Liver (tissue), 9 donors: ENCODE measurements around the gene VPS52. TPM values are rescaled to one million over a fixed set of nuclear protein-coding genes. Genes with fewer than 3 reads are reported as not detected.

Experiments
- DNase-seq: peaks from one replicate; pipeline ENCODE4 v3.0.0-alpha.2; 2017; ENCODE audit warnings: low spot score
- H3K27ac ChIP-seq, 2 donors: one replicate each; pipeline ENCODE4 v1.7.0; 2013; ENCODE audit warnings: inconsistent platforms in 2 of 2, low read length in 2 of 2, control low read depth in 1 of 2, low read depth in 1 of 2, mild to moderate bottlenecking in 1 of 2
- H3K27me3 ChIP-seq, 4 donors: one replicate each; pipeline versions ENCODE4 v1.6.1 to v1.7.0; 2013; ENCODE audit warnings: low read length in 3 of 4, inconsistent platforms in 1 of 4, mild to moderate bottlenecking in 1 of 4, moderate library complexity in 1 of 4; ENCODE audit not compliant: control insufficient read depth in 4 of 4, insufficient read depth in 4 of 4
- H3K36me3 ChIP-seq, 4 donors: one replicate each; pipeline versions ENCODE4 v1.6.1 to v1.7.0; 2013; ENCODE audit warnings: low read length in 3 of 4, mild to moderate bottlenecking in 3 of 4, low read depth in 1 of 4, moderate library complexity in 1 of 4; ENCODE audit not compliant: control insufficient read depth in 4 of 4, insufficient read depth in 3 of 4
- H3K4me1 ChIP-seq, 4 donors: one replicate each; pipeline versions ENCODE4 v1.6.1 to v1.7.0; 2013; ENCODE audit warnings: low read length in 3 of 4, mild to moderate bottlenecking in 3 of 4, moderate library complexity in 1 of 4; ENCODE audit not compliant: control insufficient read depth in 4 of 4, insufficient read depth in 4 of 4
- H3K4me3 ChIP-seq, 3 donors: one replicate each; pipeline versions ENCODE4 v1.6.1 to v1.7.0; 2013; ENCODE audit warnings: low read length in 3 of 3, control low read depth in 1 of 3, low read depth in 1 of 3, mild to moderate bottlenecking in 1 of 3
- H3K9ac ChIP-seq, 2 donors: one replicate each; pipeline ENCODE4 v1.7.0; 2013; ENCODE audit warnings: low read length in 2 of 2, mild to moderate bottlenecking in 2 of 2, moderate library complexity in 2 of 2, control low read depth in 1 of 2, low read depth in 1 of 2
- H3K9me3 ChIP-seq, 4 donors: one replicate each; pipeline versions ENCODE4 v1.6.1 to v1.7.0; 2013; ENCODE audit warnings: low read length in 3 of 4; ENCODE audit not compliant: control insufficient read depth in 4 of 4
- ATF3 ChIP-seq: IDR thresholded peaks from 2 replicates; pipeline ENCODE4 v1.6.1; 2016; ENCODE audit warnings: antibody characterized with exemption
- CTCF ChIP-seq: fragments of 150-350 bp; IDR thresholded peaks from 2 replicates; pipeline ENCODE4 v1.5.1; 2017; ENCODE audit warnings: improper control_type of control experiment, low read depth, low read length; ENCODE audit not compliant: missing input control
- EGR1 ChIP-seq, 2 donors: IDR thresholded peaks; 2 replicates each; pipeline ENCODE4 v1.6.1; 2016 to 2018; ENCODE audit warnings: antibody characterized with exemption in 2 of 2, low read depth in 2 of 2
- FOXA1 ChIP-seq: IDR thresholded peaks from 2 replicates; pipeline ENCODE4 v1.6.1; 2016; ENCODE audit warnings: antibody characterized with exemption
- FOXA2 ChIP-seq: IDR thresholded peaks from 2 replicates; pipeline ENCODE4 v1.6.1; 2016; ENCODE audit warnings: antibody characterized with exemption
- GABPA ChIP-seq, 2 donors: IDR thresholded peaks in 1 of 2; conservative IDR thresholded peaks in 1 of 2; 2 replicates each; pipeline ENCODE4 v1.6.1; 2016; ENCODE audit warnings: antibody characterized with exemption in 2 of 2, mild to moderate bottlenecking in 1 of 2, moderate library complexity in 1 of 2
- HNF4A ChIP-seq, 2 donors: conservative IDR thresholded peaks; 2 replicates each; pipeline ENCODE4 v1.6.1; 2016; ENCODE audit warnings: antibody characterized with exemption in 2 of 2, mild to moderate bottlenecking in 2 of 2
- HNF4G ChIP-seq: IDR thresholded peaks from 2 replicates; pipeline ENCODE4 v1.6.1; 2016; ENCODE audit warnings: antibody characterized with exemption
- JUND ChIP-seq, 2 donors: IDR thresholded peaks; 2 replicates each; pipeline ENCODE4 v1.6.1; 2016; ENCODE audit warnings: antibody characterized with exemption in 2 of 2
- MAX ChIP-seq: IDR thresholded peaks from 2 replicates; pipeline ENCODE4 v1.6.1; 2016; ENCODE audit warnings: antibody characterized with exemption
- NR2F2 ChIP-seq: IDR thresholded peaks from 2 replicates; pipeline ENCODE4 v1.6.1; 2016; ENCODE audit warnings: antibody characterized with exemption
- RAD21 ChIP-seq, 2 donors: IDR thresholded peaks; 2 replicates each; pipeline ENCODE4 v1.6.1; 2016; ENCODE audit warnings: antibody characterized with exemption in 2 of 2, mild to moderate bottlenecking in 2 of 2
- REST ChIP-seq: IDR thresholded peaks from 2 replicates; pipeline ENCODE4 v1.6.1; 2016; ENCODE audit warnings: antibody characterized with exemption, mild to moderate bottlenecking
- RXRA ChIP-seq, 2 donors: IDR thresholded peaks; 2 replicates each; pipeline ENCODE4 v1.6.1; 2017 to 2018; ENCODE audit warnings: antibody characterized with exemption in 2 of 2, mild to moderate bottlenecking in 1 of 2
- SP1 ChIP-seq: IDR thresholded peaks from 2 replicates; pipeline ENCODE4 v1.6.1; 2018; ENCODE audit warnings: antibody characterized with exemption, mild to moderate bottlenecking
- TAF1 ChIP-seq: conservative IDR thresholded peaks from 2 replicates; pipeline ENCODE4 v1.6.1; 2016; ENCODE audit warnings: antibody characterized with exemption, mild to moderate bottlenecking
- YY1 ChIP-seq: IDR thresholded peaks from 2 replicates; pipeline ENCODE4 v1.6.1; 2016; ENCODE audit warnings: antibody characterized with exemption, mild to moderate bottlenecking
- ZBTB33 ChIP-seq: IDR thresholded peaks from 2 replicates; pipeline ENCODE4 v1.6.1; 2016; ENCODE audit warnings: antibody characterized with exemption
- WGBS: extraction: QIAGEN DNeasy Blood & Tissue Kit; methylation state at CpG from one replicate; pipeline ENCODE4 v1.1.7; 2013; 5-methylcytosine and 5-hydroxymethylcytosine counted together
- polyA plus RNA-seq, 2 donors: library from polyadenylated mRNA; stranded (reverse) in 1 of 2; unstranded in 1 of 2; fragments of 200-250 nt in 1 of 2; fragments of >200 nt in 1 of 2; fragmentation: Nextera tagmentation in 1 of 2; extraction: Ambion mirVana in 1 of 2; gene quantifications; one replicate each; pipeline versions ENCODE4 v1.2.1 to v1.2.3, GENCODE V29; 2013 to 2015
- total RNA-seq, 2 donors: library from RNA; depleted of rRNA; stranded (reverse); fragments of >200 nt; gene quantifications; one replicate each; pipeline ENCODE4 v1.2.3, GENCODE V29; 2014
- donor health status: healthy.
- donor health status: healthy.
- donor health status: healthy.
- donor health status: healthy.
- donor health status: healthy.

VPS52 gene
- total and polyA plus RNA-seq, 4 donors: 21.3 to 33.4 (median 25.3) TPM

- DNase-seq: no peak
Measured at GRCh38 chr6:33280539-33280938, 8.9 kb upstream of the VPS52 start.

More at GRCh38 chr6:33280539-33280938, 8.9 kb upstream of the VPS52 start:
- H3K4me3 ChIP-seq: no peak overlapping the region
- H3K9me3 ChIP-seq: no peaks in the 10 kb centered on the region
- H3K27me3 ChIP-seq: no peaks in the 10 kb centered on the region
- peaks cover 0 to 49% (median 15%) of the 10 kb centered on the region in 4 donors for H3K36me3 ChIP-seq
- peaks cover 0 to 18% (median 9%) of the 10 kb centered on the region in 4 donors for H3K4me1 ChIP-seq
- no peak overlapping the region for H3K9ac ChIP-seq
- TF ChIP-seq ZBTB33 (no peak), FOXA2 (no peak), NR2F2 (no peak), SP1 (no peak), GABPA (IDR thresholded peaks at IDR 0.05 in 1 of 2, conservative IDR thresholded peaks at IDR 0.05 in 1 of 2) (no peak), ATF3 (no peak), MAX (no peak), REST (no peak), TAF1 (no peak), RXRA (IDR thresholded peaks at IDR 0.05) (no peak), HNF4A (conservative IDR thresholded peaks at IDR 0.05) (no peak), CTCF (no peak), RAD21 (IDR thresholded peaks at IDR 0.05) (no peak), HNF4G (no peak), YY1 (no peak), FOXA1 (no peak), JUND (IDR thresholded peaks at IDR 0.05) (no peak), EGR1 (IDR thresholded peaks at IDR 0.05; ENCODE audit: low read depth in 2 of 2) (no peak)
- 93% methylated on average over 6 of the region's 6 CpGs for WGBS
- H3K27ac ChIP-seq: no peak overlapping the region
